Endothelial cell of umbilical vein (primary cell): Measurements from ENCODE around the gene PNPLA3. TPM values are rescaled to one million over a fixed set of nuclear protein-coding genes. Genes with fewer than 3 reads are reported as not detected.

Experiments used
- BruUV-seq: library from RNA; stranded (reverse); fragments of 400-500 nt; replicated peaks from 2 replicates; lab custom pipeline; 2021; lab: Mats Ljungman, UMichigan
- CTCF ChIA-PET: fragments of 300-600, 350-600 bp; sonication (Branson Sonifier 250); formaldehyde crosslinking; loops from one replicate; lab custom pipeline; 2021; ENCODE audit warnings: antibody characterized with exemption, inconsistent platforms; lab: Charles Lee
- POLR2A ChIA-PET: fragments of 300-600, 350-600 bp; sonication (Branson Sonifier 250); formaldehyde crosslinking; loops from one replicate; lab custom pipeline; 2021; ENCODE audit warnings: antibody characterized with exemption, inconsistent platforms; lab: Charles Lee
- DNase-seq: peaks from one replicate; pipeline ENCODE4 v3.0.0-alpha.2; 2011; ENCODE audit warnings: low read depth, low spot score
- FAIRE-seq: peaks from 2 replicates; lab custom pipeline; 2011; peaks lifted over from hg19 to GRCh38; lab: Jason Lieb, UNC
- H2AFZ ChIP-seq: 2 replicates; pipeline ENCODE4 v1.6.0; 2012; ENCODE audit warnings: low read depth, low read length, control low read depth, inconsistent platforms
- H3K27ac ChIP-seq: 2 replicates; pipeline ENCODE4 v1.5.1; 2011; ENCODE audit warnings: low read depth, mild to moderate bottlenecking, control low read depth, low read length, moderate library complexity; ENCODE audit not compliant: insufficient read depth
- H3K27me3 ChIP-seq, 2 experiments: 2 replicates each; pipeline versions ENCODE4 v1.6.0 to v1.6.1; 2011; ENCODE audit warnings: low read length in 2 of 2, mixed read lengths in 1 of 2; ENCODE audit not compliant: control insufficient read depth in 2 of 2, insufficient read depth in 2 of 2
- H3K36me3 ChIP-seq, 2 experiments: 2 replicates in 1 of 2; 3 replicates in 1 of 2; pipeline ENCODE4 v1.5.1; 2011; ENCODE audit warnings: low read length in 2 of 2, mild to moderate bottlenecking in 1 of 2, moderate library complexity in 1 of 2; ENCODE audit not compliant: control insufficient read depth in 2 of 2, insufficient read depth in 2 of 2; ENCODE audit errors: extremely low read depth in 1 of 2
- H3K4me1 ChIP-seq: 3 replicates; pipeline ENCODE4 v1.5.1; 2011; ENCODE audit warnings: mild to moderate bottlenecking, low read length; ENCODE audit not compliant: control insufficient read depth, insufficient read depth; ENCODE audit errors: extremely low read depth
- H3K4me2 ChIP-seq: 2 replicates; pipeline ENCODE4 v1.6.1; 2011; ENCODE audit warnings: low read length, control low read depth, mixed read lengths; ENCODE audit not compliant: insufficient read depth
- H3K4me3 ChIP-seq, 3 experiments: fragments of 200-600 bp in 1 of 3; sonication (generic), shearing (Covaris generic) in 1 of 3; replicated peaks in 1 of 3; 2 replicates each; pipeline ENCODE4 v1.5.1; 2011 to 2016; ENCODE audit warnings: control low read depth in 3 of 3, low read length in 3 of 3, mild to moderate bottlenecking in 2 of 3, inconsistent platforms in 1 of 3, low read depth in 1 of 3, moderate library complexity in 1 of 3; ENCODE audit not compliant: insufficient read depth in 1 of 3
- H3K79me2 ChIP-seq: 2 replicates; pipeline ENCODE4 v1.6.0; 2012; ENCODE audit warnings: low read length, inconsistent platforms; ENCODE audit not compliant: control insufficient read depth, insufficient read depth
- H3K9ac ChIP-seq: replicated peaks from 2 replicates; pipeline ENCODE3; 2011; ENCODE audit warnings: low read length, control low read depth; ENCODE audit not compliant: insufficient read depth; ENCODE audit errors: extremely low read depth
- H3K9me1 ChIP-seq: replicated peaks from 3 replicates; pipeline ENCODE4 v1.6.0; 2011; ENCODE audit warnings: mild to moderate bottlenecking, low read length; ENCODE audit not compliant: control insufficient read depth, insufficient read depth; ENCODE audit errors: extremely low read depth
- H3K9me3 ChIP-seq: replicated peaks from 2 replicates; pipeline ENCODE4 v1.5.1; 2012; ENCODE audit warnings: low read length, inconsistent platforms; ENCODE audit not compliant: control insufficient read depth, insufficient read depth
- H4K20me1 ChIP-seq: replicated peaks from 2 replicates; pipeline ENCODE3; 2011; ENCODE audit warnings: mild to moderate bottlenecking, low read length; ENCODE audit not compliant: control insufficient read depth, insufficient read depth; ENCODE audit errors: extremely low read depth
- CTCF ChIP-seq, 2 donors: IDR thresholded peaks; 1 replicate in 1 of 2; 2 replicates in 1 of 2; pipeline ENCODE4 v1.5.1; 2011; ENCODE audit warnings: low read length in 2 of 2, mild to moderate bottlenecking in 2 of 2, moderate library complexity in 2 of 2, control low read depth in 1 of 2, inconsistent platforms in 1 of 2, low read depth in 1 of 2; ENCODE audit not compliant: insufficient read depth in 1 of 2; ENCODE audit errors: extremely low read depth in 1 of 2
- EZH2 ChIP-seq: IDR thresholded peaks from 2 replicates; pipeline ENCODE4 v1.6.1; 2012; ENCODE audit warnings: borderline replicate concordance, low read depth, mild to moderate bottlenecking, moderate library complexity, low read length, inconsistent platforms; ENCODE audit not compliant: severe bottlenecking
- FOS ChIP-seq: IDR thresholded peaks from 2 replicates; pipeline ENCODE4 v1.6.1; 2011; ENCODE audit warnings: mild to moderate bottlenecking, low read length, moderate library complexity, borderline replicate concordance; ENCODE audit not compliant: insufficient read depth
- GATA2 ChIP-seq: IDR thresholded peaks from 2 replicates; pipeline ENCODE4 v1.7.0; 2011; ENCODE audit warnings: low read depth, mild to moderate bottlenecking, moderate library complexity, mixed read lengths, low read length; ENCODE audit not compliant: insufficient read length, insufficient read depth
- JUN ChIP-seq: IDR thresholded peaks from 2 replicates; pipeline ENCODE4 v1.6.1; 2011; ENCODE audit warnings: borderline replicate concordance, low read depth; ENCODE audit not compliant: insufficient read length, insufficient read depth
- MAX ChIP-seq: IDR thresholded peaks from 2 replicates; pipeline ENCODE4 v1.6.1; 2011; ENCODE audit not compliant: insufficient read depth, insufficient read length
- MYC ChIP-seq: IDR thresholded peaks from one replicate; pipeline ENCODE4 v1.6.1; 2011; ENCODE audit warnings: mild to moderate bottlenecking, low read depth, low read length
- POLR2A ChIP-seq: IDR thresholded peaks from 2 replicates; pipeline ENCODE4 v1.6.1; 2012; ENCODE audit warnings: low read depth, mild to moderate bottlenecking, control low read depth, low read length
- POLR2AphosphoS5 ChIP-seq: IDR thresholded peaks from 2 replicates; pipeline ENCODE4 v1.6.1; 2012; ENCODE audit warnings: low read depth, mild to moderate bottlenecking, control low read depth, low read length, moderate library complexity; ENCODE audit not compliant: insufficient read depth
- dilution Hi-C: fragments of 300-500 bp; cut with MboI; formaldehyde crosslinking; loops from one replicate; pipeline ENCODE4 v1.15.0; 2019; ENCODE audit warnings: low sequenced_read_pairs; ENCODE audit not compliant: extremely low pct_ligation_motif_present
- intact Hi-C: fragments of 100-400 bp; cut with micrococcal nuclease; formaldehyde crosslinking; loops from one replicate; pipeline ENCODE4 v1.10.0; 2022
- polyA plus RNA-seq, 4 experiments: library from polyadenylated mRNA; depleted of rRNA in 3 of 4; stranded (reverse) in 3 of 4; unstranded in 1 of 4; fragments of >200 nt; gene quantifications; 2 replicates each; pipeline versions ENCODE4 v1.2.1 to v1.2.3, GENCODE V29; 2011 to 2012; ENCODE audit warnings: missing spikeins in 1 of 4
- total RNA-seq: library from RNA; stranded (reverse); gene quantifications from 2 replicates; pipeline ENCODE4 v1.2.3, GENCODE V29; 2021

The PNPLA3 gene
- total and polyA plus RNA-seq, 2 donors (not counting 3 experiments of a cell fraction or from before 2014, with no cell fraction given): 5.3 to 12.3 TPM

GRCh38 chr22:43878079-43878795 is 45.4 kb upstream of the PNPLA3 start:
- intact Hi-C loops: no loop called here
- dilution Hi-C loops: no loop called here
- ChIA-PET POLR2A (interaction anchor here (0.6 kb wide), 1 partner anchor 974 kb away, joined by 5 read pairs; no protein-coding TSS in a partner anchor), CTCF (interaction anchor here (0.6 to 0.9 kb wide), 2 partner anchors 16 to 26 kb away, joined by 3 read pairs; no protein-coding TSS in a partner anchor)
- Histone ChIP-seq H3K9me1 (no peaks in the 10 kb centered on the region), H3K9ac (no peak overlapping the region), H3K36me3 (no peaks in the 10 kb centered on the region), H3K9me3 (no peaks in the 10 kb centered on the region), H3K4me3 (no peak overlapping the region), H3K79me2 (no peaks in the 10 kb centered on the region), H4K20me1 (no peaks in the 10 kb centered on the region), H3K4me1 (no peaks in the 10 kb centered on the region), H3K27me3 (no peaks in the 10 kb centered on the region), H3K27ac (no peak overlapping the region), H2AFZ (no peak overlapping the region), H3K4me2 (no peak overlapping the region)
- FAIRE-seq (no peak), DNase-seq (no peak)
- BruUV-seq: no TSS peak
- TF ChIP-seq POLR2AphosphoS5 (no peak), POLR2A (no peak), GATA2 (no peak), FOS (no peak)

GRCh38 chr22:43878831-43879550 is 44.6 kb upstream of the PNPLA3 start:
- H3K36me3 ChIP-seq: no peaks in the 10 kb centered on the region
- no peak overlapping the region for H3K9ac ChIP-seq
- TF ChIP-seq EZH2: no peak
- TF ChIP-seq MAX: no peak
- TF ChIP-seq MYC: no peak
- TF ChIP-seq GATA2: no peak
- TF ChIP-seq CTCF (IDR thresholded peaks at IDR 0.05; ENCODE audit: extremely low read depth in 1 of 2, insufficient read depth in 1 of 2, low read depth in 1 of 2, low read length in 2 of 2): no peak
- no peak for TF ChIP-seq FOS
- no peak for TF ChIP-seq JUN
- TF ChIP-seq POLR2A: no peak
- TF ChIP-seq POLR2AphosphoS5: no peak
- no peak overlapping the region for H3K4me2 ChIP-seq
- intact Hi-C loops: no loop called here
- no peaks in the 10 kb centered on the region for H3K27me3 ChIP-seq
- no peaks in the 10 kb centered on the region for H3K79me2 ChIP-seq
- no peak overlapping the region for H3K4me3 ChIP-seq
- DNase-seq: no peak
- CTCF ChIA-PET: no interaction called here
- no TSS peak for BruUV-seq
- POLR2A ChIA-PET: no interaction called here
- no peak overlapping the region for H3K27ac ChIP-seq
- no peak for FAIRE-seq
- H3K4me1 ChIP-seq: no peaks in the 10 kb centered on the region
- H3K9me1 ChIP-seq: no peaks in the 10 kb centered on the region
- H3K9me3 ChIP-seq: no peaks in the 10 kb centered on the region
- dilution Hi-C loops: no loop called here
- H2AFZ ChIP-seq: no peak overlapping the region
- H4K20me1 ChIP-seq: no peaks in the 10 kb centered on the region
